ENCODE measurements around the gene XPO4. TPM values are rescaled to one million over a fixed set of nuclear protein-coding genes. Genes with fewer than 3 reads are reported as not detected.
"Not testable (repeated sequence)": the region's sequence is repeated elsewhere in the genome, so short reads cannot be mapped to it uniquely, and the experiment has no call there.

Gene XPO4
- total RNA-seq, 6 donors from 2014 or later, result 15.7 to 33.0 (median 17.4) TPM

GRCh38 chr13:20873348-20873747 is 29.2 kb downstream of the XPO4 start:
- ATAC-seq (ENCODE audit: low FRiP score in 2 of 2), result no peak
- WGBS, 2 donors, result 80 to 83% methylated on average over 3 of the region's 3 CpGs
- TF ChIP-seq, protein P1, sequence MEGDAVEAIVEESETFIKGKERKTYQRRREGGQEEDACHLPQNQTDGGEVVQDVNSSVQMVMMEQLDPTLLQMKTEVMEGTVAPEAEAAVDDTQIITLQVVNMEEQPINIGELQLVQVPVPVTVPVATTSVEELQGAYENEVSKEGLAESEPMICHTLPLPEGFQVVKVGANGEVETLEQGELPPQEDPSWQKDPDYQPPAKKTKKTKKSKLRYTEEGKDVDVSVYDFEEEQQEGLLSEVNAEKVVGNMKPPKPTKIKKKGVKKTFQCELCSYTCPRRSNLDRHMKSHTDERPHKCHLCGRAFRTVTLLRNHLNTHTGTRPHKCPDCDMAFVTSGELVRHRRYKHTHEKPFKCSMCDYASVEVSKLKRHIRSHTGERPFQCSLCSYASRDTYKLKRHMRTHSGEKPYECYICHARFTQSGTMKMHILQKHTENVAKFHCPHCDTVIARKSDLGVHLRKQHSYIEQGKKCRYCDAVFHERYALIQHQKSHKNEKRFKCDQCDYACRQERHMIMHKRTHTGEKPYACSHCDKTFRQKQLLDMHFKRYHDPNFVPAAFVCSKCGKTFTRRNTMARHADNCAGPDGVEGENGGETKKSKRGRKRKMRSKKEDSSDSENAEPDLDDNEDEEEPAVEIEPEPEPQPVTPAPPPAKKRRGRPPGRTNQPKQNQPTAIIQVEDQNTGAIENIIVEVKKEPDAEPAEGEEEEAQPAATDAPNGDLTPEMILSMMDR (IDR thresholded peaks at IDR 0.05), result no peak
- TF ChIP-seq POLR2A (IDR thresholded peaks at IDR 0.05), result no peak
- TF ChIP-seq EP300 (IDR thresholded peaks at IDR 0.05), result no peak
- TF ChIP-seq POLR2AphosphoS5 (IDR thresholded peaks at IDR 0.05), result no peak

DNA sequence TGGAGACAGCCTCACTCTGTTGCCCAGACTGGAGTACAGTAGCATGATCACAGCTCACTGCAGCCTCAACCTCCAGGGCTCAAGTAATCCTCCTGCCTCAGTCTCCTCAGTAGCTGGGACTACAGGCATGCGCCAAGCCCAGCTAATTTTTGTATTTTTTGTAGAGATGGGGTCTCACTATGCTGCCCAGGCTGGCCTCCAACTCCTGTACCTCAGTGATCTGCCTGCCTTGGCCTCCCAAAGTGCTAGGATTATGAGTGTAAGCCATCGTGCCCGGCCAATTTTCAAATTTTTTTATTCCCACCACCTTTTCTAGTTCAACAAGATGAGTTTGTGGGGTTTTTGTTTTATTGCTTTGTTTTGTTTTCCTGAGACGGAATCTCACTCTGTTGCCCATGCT is 31.7 kb downstream of the XPO4 start:
- H3K4me3 ChIP-seq, result no peak overlapping the region
- no peak for ATAC-seq (ENCODE audit: low FRiP score in 2 of 2)
- no peaks in the 10 kb centered on the region for H3K27me3 ChIP-seq
- H3K4me1 ChIP-seq, result peaks cover 0 to 4% (median 1%) of the 10 kb centered on the region in 4 donors
- H3K36me3 ChIP-seq, result peaks cover 0 to 4% (median 0%) of the 10 kb centered on the region in 4 donors
- H3K9me3 ChIP-seq, result no peaks in the 10 kb centered on the region
- no peak for DNase-seq
- no peak overlapping the region for H3K27ac ChIP-seq
- WGBS, 2 donors, result 70 to 94% methylated on average over 4 of the region's 4 CpGs
- no peak for TF ChIP-seq POLR2A (IDR thresholded peaks at IDR 0.05)
- no peak for TF ChIP-seq POLR2AphosphoS5 (IDR thresholded peaks at IDR 0.05)
- no peak for TF ChIP-seq EP300 (IDR thresholded peaks at IDR 0.05)
- TF ChIP-seq, protein P1 (IDR thresholded peaks at IDR 0.05), result no peak

More at GRCh38 chr13:20873348-20873747, 29.2 kb downstream of the XPO4 start:
- H3K27me3 ChIP-seq, result no peaks in the 10 kb centered on the region
- DNase-seq, result no peak
- H3K9me3 ChIP-seq, result no peaks in the 10 kb centered on the region
- H3K4me3 ChIP-seq, result no peak overlapping the region
- no peak overlapping the region for H3K27ac ChIP-seq
- no peaks in the 10 kb centered on the region for H3K4me1 ChIP-seq
- H3K36me3 ChIP-seq, result no peaks in the 10 kb centered on the region

DNA sequence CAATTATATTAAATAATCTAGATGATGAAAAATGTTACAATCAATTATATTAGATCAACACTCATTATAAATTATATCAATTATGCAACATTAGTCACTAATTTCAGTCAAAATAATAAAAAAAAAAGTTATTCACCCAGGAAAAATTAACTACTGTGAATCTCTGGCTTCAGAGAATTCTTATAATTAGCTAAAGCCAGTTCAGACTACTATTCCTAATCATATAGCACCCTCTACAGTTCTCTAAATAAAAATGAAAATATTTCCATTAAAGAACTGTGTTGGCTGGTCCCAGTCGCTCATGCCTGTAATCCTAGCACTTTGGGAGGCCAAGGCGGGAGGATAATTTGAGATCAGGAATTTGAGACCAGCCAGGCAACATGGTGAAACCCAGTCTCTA is 33.0 kb downstream of the XPO4 start:
- no peaks in the 10 kb centered on the region for H3K9me3 ChIP-seq
- peaks cover 0 to 4% (median 2%) of the 10 kb centered on the region in 4 donors for H3K4me1 ChIP-seq
- peaks cover 0 to 4% (median 0%) of the 10 kb centered on the region in 4 donors for H3K36me3 ChIP-seq
- TF ChIP-seq, protein P1 (IDR thresholded peaks at IDR 0.05), result peak in 1 of 6 experiments; percentile 5
- TF ChIP-seq POLR2A (IDR thresholded peaks at IDR 0.05), result no peak
- H3K27ac ChIP-seq, result no peak overlapping the region
- DNase-seq (no peak), ATAC-seq (ENCODE audit: low FRiP score in 2 of 2) (no peak)
- 70 to 75% methylated on average over 2 of the region's 2 CpGs for WGBS, 2 donors
- no peaks in the 10 kb centered on the region for H3K27me3 ChIP-seq
- no peak overlapping the region for H3K4me3 ChIP-seq

DNA sequence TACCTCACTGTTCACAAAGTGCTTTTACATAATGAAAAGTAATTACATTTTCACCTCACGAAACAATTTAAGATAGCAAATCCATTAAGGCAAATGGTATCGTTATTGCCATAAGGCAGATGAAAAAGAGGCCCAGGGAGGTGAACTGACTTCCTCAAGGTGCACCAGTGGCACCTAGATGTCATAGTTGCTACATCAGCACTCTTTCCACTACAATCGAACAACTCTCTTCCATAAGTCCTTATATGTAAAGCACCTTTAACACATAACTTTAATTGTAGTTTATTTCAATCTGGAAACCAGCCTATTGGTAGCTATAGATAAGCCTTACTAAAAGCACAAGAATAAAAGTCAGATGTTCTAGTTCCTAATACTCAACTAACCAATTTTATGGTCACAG is 35.1 kb downstream of the XPO4 start:
- Histone ChIP-seq H3K27me3 (no peaks in the 10 kb centered on the region), H3K27ac (no peak overlapping the region), H3K9me3 (no peaks in the 10 kb centered on the region), H3K4me1 (peaks cover 0 to 4% (median 2%) of the 10 kb centered on the region in 4 donors), H3K36me3 (peaks cover 0 to 10% (median 0%) of the 10 kb centered on the region in 4 donors), H3K4me3 (no peak overlapping the region)
- ATAC-seq (ENCODE audit: low FRiP score in 2 of 2) (no peak), DNase-seq (no peak)
- no peak for TF ChIP-seq EP300 (IDR thresholded peaks at IDR 0.05)
- no peak for TF ChIP-seq POLR2A (IDR thresholded peaks at IDR 0.05)
- TF ChIP-seq, protein P1 (IDR thresholded peaks at IDR 0.05), result no peak
- TF ChIP-seq POLR2AphosphoS5 (IDR thresholded peaks at IDR 0.05), result no peak
- WGBS, 2 donors, result 94 to 95% methylated on average over 3 of the region's 3 CpGs

DNA sequence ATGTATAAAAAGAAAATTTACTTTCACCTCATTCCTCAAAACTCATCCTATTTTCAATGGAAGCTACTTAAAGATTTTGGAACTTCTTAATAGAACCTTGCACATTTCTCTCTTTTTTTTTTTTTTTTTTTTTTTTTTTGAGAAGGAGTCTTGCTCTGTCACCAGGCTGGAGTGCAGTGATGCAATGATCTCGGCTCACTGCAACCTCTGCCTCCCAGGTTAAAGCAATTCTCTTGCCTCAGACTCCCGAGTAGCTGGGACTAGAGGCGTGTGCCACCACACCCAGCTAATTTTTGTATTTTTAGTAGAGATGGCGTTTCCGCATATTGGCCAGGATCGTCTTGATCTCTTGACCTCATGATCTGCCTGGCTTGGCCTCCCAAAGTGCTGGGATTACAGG is 40.9 kb downstream of the XPO4 start:
- H3K4me3 ChIP-seq; DNase-seq; H3K4me1 ChIP-seq; ATAC-seq (ENCODE audit: low FRiP score in 2 of 2); H3K27ac ChIP-seq; H3K9me3 ChIP-seq; H3K27me3 ChIP-seq: not testable (repeated sequence)
- peaks cover 0 to 26% (median 0%) of the 10 kb centered on the region in 4 donors for H3K36me3 ChIP-seq
- WGBS, 2 donors, result 85 to 87% methylated on average over 6 of the region's 6 CpGs
